NCI-H2196 (cell line): ENCODE results near the gene GIMAP7.
"Not testable (repeated sequence)": the region's sequence is repeated elsewhere in the genome, so short reads cannot be mapped to it uniquely, and the experiment has no call there.

ENCODE experiments used
- DNase-seq: peaks from one replicate; lab custom pipeline; 2025; ENCODE audit not compliant: unreplicated experiment; lab: John Stamatoyannopoulos, UW

The GIMAP7 gene

DNA sequence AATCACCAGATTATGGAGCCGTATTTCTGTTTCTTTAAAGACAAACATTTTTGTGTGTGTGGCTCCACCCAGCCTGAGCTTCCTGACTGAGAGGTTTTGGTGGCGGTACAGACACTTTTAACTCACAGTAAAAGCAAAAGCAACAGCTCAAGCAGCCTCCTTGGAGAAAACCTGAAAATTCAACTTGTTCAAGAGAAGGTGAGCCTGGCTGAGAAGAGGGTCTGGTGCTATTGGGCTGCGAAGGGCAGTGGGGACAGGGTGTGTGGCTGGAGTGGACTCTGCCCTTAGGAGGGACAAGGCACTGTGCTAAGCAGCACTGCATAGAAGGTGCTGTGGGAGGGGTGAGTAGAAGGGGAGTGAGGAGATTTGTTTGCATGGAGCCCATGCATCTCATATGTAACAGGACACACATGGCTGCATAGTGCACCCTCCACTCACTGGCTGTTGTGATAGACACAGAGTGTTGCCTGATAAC, at the start of gene GIMAP7:
TSS of gene GIMAP7 (plus strand) at position 125 of the 475 bp plus-strand sequence. CDS start 5,103 bp downstream, outside the sequence.
- DNase-seq = no peak

DNA sequence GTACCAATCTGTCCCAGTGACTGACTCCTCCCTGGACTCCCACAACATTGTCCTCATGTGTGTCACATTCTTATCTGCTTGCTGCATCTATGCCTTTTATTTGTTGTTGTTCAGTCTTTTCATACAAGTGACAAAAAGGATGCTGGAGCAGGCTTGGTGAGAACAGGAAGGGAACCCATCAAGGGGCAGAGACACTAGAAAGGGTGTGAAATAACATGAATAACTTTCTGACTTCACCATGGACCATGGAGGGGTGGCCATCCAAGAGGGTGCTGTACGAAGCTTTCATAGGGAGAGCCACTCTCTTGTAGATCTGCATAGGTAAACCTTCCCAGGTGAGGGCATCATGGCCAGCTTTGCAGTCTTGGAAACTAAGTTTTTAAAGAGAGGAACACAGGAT, 49.7 kb upstream of the GIMAP7 start:
- DNase-seq = no peak

DNA sequence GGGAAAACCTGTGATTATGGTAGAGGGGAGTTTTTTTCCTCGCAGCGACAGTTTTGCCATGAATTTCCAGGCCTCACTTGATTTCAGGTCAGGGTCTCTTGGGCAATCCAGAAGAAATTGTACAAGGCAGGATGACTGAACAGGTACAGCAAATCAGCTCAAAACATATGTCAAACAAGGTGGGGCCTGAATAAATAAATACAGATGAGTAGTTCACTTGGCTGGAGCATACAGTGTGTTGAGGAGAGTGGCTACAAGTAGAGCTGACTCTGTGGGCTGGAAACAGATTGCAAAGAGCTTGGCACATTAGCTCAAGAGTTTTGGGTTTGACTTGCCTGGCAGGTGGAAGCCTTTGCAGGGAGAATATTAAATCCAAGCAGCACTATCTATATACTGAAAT, 49.3 kb upstream of the GIMAP7 start:
- no peak for DNase-seq

DNA sequence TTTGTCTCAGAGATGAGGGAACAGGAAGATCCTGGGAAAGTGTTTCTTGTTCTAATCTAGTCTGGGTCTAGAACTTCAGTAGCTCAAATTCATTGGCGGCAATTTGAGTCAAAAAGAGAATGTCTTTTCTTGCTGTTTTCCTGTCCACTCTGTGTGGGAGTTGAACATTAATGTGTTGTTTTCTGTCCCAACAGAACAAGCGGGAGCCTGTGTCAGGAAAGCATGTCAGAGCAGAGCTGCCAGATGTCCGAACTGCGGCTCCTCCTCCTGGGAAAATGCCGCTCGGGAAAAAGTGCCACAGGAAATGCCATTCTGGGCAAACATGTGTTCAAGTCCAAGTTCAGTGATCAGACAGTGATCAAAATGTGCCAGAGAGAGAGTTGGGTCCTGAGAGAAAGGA, 48.2 kb upstream of the GIMAP7 start:
- DNase-seq = no peak

DNA sequence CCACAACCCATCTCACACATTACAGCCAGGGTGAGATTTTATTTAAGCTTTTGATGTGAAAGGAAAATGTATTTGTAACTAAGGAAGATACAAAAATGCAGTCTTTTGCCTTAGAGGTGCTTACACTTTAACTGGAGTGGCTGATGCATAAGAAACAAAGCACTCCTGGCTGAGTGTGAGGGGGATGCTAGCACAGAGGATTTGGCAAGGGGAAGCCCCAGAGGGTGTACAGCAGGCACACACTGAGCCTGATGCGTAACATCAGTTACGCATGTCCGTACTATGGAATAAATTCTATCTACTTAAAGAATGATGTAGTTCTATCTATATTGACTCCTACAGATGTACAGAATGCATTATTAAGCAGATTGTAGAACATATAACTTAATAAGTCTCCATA, 46.4 kb upstream of the GIMAP7 start:
- DNase-seq = no peak

DNA sequence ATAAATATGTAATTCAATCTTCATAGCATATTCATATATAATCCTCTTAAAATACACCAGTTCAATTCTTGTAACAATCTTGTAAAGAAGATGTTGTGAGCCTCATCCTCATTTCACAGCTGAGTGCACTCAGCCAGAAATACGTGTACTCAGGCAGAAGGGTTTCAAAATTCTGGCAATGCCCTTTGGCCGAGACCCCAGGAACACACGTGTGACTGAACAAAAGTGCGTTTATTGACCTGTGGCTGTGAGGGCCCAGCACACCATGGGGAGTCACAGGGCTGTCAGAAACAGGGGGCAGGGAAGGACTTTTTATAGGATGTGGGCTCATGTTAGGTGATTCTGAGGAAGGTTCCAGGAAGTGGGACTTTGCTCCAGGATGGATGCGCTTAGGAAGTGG, 42.8 kb upstream of the GIMAP7 start:
- DNase-seq = no peak

DNA sequence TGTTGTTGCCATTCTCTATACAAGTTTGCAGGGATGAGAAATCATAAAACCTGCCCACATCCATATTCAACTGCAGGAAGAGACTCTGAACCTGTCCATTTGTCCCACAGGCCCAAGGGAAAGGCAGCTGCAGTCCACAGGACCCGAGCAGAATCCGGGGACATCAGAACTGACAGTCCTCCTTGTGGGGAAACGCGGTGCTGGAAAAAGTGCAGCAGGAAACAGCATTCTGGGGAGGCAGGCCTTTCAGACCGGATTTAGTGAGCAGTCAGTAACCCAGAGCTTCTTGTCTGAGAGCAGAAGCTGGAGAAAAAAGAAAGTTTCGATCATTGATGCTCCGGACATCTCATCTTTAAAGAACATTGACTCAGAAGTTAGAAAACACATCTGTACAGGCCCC, 40.8 kb upstream of the GIMAP7 start:
- DNase-seq = no peak

DNA sequence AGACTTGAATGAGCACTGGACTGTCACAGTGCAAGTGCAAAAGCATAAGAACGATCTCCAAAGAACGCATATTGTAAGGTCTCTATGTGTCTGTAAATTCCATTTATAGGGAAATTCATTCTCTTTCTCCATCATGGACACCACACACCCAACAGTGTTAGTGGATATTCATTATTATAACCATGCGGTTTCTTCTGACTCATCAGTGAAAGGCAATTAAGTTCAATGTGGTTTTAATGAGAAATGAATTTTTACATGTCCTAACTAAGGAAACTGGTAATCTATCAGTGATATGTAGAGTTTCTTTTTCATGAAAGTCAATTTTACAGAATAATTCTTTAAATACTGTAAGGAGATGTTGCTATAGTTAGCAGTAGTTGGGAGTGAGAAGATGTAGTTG, 38.4 kb upstream of the GIMAP7 start:
- no peak for DNase-seq

DNA sequence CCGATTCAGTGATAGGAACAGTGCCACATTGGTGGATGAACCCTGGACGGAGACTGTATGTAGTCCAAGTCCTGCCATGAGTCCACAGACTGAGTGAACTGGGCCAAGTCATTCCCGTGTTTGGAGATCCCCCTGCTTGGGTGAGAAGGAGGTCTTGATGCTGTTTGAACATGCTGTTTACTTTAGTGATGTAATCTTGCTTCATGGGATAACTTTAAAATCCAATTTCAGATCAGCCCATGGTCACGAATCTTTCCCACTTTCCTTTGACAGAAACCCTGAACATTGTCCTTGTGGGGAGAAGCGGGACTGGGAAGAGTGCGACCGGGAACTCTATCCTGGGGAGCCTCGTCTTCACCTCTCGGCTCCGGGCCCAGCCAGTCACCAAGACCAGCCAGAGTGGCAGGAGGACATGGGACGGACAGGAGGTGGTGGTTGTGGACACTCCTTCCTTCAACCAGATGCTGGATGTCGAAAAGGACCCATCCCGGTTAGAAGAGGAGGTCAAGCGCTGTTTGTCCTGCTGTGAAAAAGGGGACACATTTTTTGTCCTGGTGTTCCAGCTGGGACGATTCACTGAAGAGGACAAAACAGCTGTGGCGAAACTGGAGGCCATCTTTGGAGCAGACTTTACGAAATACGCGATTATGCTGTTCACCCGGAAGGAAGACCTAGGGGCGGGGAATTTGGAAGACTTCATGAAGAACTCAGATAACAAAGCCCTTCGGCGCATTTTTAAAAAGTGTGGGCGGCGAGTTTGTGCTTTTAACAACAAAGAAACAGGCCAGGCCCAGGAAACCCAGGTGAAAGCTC, 37.6 kb upstream of the GIMAP7 start:
- no peak for DNase-seq

DNA sequence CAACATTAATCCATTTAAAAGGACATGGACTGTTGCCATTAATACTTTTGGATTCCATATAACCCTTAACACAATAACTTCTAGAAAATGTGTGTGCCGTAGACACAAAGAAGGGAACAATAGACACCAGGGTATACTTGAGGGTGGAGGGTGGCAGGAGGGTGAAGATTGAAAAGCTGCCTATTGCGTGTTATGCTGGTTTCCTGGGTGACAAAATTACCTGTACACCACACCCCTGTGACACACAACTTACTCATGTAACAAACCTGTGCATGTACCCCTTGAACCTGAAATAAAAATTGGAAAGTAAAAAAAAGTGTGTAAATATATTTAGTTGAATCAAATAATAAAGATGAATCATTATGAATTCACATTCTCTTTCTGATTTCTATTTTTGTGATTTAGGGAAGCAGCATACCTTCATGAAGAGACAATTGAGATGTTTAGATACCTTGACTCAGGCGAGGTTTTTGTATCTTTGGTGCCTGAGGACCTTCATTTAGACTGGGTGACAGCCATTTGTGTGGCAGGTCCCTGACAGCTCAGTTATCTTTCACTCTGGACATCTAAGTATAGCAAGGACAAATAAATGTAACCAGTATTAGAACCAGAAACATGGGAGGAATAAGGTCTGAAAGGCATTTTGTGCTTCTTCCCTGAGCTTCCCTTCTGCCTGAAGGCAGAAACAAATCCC, 35.5 kb upstream of the GIMAP7 start:
- no peak for DNase-seq

DNA sequence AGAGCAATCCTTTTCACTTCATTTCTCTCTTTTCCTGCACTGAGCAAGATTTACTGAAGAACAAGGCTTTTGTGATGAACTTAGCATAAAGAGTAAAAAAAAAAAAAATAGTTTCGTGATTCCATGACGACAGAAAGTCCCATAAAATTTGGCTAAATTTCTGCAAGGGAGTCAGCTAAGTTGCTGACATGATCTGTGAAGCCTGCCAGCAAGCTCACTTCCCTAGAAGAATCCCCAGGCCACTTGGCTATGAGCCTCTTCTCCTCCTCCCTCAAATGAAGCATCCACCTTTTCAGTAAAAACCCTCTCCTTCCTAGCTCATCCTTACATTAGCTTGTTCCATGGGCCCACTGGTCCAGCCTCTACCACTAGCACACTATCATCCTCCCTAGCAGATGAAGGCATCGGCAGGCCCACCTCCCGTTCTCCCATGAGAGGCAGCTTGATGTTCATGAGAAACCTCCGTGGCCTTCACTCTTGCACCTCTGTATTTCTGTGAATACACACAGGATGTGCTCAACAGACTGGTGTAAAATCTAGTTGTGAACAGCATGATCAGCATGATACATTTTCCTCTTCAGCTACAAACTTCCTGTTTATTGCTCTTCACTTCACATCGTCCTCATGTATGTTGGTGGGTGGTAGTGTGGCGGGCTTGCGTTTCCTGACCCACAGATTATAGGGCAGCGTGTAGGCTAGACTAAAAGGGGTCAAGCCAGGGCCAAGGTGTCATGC, 33.3 kb upstream of the GIMAP7 start:
- DNase-seq = no peak

DNA sequence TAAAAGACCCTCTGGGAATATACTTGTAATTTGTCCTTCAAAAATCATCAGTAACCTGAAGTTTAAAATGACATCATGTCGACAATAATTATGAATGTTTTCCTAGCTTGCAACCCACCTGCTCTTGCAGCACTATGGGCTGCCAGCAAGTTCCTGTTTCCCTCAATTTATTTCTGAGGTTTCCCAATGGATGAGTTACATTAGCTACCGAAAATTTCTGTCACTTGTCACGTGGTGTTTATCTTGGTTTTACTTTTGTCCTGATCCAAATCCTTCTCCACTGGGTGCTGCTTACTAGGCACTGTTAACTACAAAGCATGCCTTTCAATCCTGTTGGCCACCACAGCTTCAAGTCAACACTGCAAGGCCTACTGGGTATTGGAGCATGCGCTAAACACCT, 32.8 kb upstream of the GIMAP7 start:
- DNase-seq = no peak

DNA sequence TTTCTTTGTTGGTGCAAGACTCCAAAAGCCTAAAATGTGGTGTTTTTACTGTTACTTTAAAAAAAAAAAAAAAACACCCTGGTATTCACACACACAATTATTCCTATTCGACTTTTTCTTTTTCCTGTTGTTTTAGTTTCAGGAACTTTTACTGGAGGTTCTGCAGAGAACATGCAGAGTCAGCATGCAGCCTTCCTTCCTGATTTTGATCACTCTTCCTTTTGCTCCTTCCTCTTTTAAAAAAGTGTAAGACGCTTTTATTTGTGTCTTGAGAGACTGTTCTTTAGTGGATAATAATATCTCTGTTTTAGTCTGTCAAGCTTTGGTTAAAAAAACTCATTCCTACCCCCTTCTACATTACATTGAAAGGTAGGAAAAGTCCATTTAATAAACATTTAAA, 31.2 kb upstream of the GIMAP7 start:
- DNase-seq = not testable (repeated sequence)

DNA sequence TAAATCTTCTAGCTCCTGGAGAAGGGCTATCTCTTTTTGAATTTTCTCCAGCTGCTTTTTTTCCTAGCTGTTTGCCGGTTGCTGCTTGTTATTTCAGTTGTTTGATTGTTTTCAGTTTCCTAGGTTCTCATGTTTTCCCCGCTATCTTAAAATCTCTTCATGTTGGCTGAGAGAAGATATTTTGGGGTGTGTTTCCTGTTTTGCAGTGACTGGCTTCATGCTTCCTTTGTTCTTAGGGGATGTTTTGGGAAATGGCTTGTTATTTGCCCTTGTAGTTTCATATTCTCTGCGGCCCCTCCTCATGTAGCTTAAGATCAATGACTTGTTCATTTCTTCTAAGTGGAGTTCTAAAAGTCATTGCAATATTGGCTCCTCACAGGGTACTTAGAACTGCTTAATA, 30.6 kb upstream of the GIMAP7 start:
- not testable (repeated sequence) for DNase-seq

DNA sequence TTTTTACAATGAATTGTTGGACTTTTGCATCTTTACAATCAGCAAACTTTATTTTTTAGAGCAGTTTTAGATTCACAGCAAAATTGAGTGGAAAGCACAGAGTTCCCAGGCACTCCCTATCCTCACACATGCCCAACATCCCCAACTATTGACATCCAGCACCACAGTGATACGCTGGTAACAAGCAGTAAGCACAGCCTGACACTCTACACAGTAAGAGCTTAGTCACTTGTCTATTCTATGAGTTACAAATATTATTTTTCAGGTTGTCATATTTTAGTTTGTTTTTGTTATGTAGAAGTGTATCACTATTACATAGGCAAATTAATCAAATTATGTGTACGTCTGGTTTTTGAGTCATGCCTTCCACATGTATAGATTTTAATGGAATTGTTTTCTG, 27.0 kb upstream of the GIMAP7 start:
- no peak for DNase-seq

DNA sequence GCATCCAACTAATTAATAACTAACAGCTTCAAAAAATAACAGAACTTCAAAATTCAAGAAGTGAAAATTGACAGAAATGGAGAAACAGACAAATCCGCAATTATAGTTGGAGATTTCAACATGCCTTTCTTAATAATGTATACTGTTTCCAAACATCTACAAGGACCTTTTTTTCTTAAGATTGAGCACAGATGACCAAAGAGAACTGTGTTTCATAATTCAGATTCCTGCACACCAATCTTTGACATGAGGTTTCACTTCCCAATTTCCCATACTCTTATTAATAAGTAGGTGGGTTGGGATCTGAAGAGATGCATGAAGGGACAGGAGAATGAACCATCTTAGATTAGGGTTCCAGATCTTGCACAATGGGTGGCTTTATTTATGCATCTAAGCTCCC, 24.9 kb upstream of the GIMAP7 start:
- DNase-seq = no peak

DNA sequence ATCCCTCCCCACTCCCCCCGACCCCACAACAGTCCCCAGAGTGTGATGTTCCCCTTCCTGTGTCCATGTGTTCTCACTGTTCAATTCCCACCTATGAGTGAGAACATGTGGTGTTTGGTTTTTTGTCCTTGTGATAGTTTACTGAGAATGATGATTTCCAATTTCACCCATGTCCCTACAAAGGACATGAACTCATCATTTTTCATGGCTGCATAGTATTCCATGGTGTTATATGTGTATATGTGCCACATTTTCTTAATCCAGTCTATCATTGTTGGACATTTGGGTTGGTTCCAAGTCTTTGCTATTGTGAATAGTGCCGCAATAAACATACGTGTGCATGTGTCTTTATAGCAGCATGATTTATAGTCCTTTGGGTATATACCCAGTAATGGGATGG, 21.2 kb upstream of the GIMAP7 start:
- DNase-seq = not testable (repeated sequence)

DNA sequence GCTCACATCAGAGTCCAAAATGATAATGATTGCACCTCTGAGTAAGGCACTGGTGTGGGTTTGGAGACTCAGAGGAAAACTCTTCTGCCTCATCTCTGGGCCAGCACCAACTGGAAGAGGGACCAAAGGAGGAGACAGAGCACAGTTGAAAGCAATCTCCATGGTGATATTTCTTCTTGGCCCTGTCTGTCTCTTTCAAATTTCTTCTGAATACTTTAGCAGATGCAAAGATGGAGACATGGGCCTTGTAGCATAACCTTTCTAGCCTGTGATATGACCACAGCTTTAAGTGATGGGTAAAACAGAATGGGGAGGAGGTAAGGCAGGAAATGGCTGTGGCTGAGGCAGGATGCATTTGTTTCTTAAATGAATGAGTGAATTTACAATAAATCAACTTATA, 12.2 kb upstream of the GIMAP7 start:
- no peak for DNase-seq

DNA sequence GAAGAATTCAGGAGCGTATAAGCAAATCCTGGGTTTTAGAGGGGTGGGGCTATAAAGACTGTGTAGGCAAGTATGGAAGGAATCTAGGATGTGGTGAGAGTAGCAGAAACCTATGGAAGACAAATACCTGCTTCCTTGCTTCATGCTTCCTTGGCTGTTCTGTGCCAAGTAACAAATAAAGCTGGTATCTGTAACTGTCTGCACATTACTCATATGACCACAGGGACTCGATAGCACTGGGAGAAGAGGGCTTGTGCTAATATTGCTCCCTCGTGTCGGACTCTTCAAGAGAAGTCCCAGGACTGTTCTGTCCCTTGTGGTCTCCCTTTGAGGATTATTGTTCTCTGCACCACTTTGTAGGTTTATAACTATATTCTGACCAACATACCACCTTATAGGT, 11.5 kb upstream of the GIMAP7 start:
- DNase-seq = no peak

DNA sequence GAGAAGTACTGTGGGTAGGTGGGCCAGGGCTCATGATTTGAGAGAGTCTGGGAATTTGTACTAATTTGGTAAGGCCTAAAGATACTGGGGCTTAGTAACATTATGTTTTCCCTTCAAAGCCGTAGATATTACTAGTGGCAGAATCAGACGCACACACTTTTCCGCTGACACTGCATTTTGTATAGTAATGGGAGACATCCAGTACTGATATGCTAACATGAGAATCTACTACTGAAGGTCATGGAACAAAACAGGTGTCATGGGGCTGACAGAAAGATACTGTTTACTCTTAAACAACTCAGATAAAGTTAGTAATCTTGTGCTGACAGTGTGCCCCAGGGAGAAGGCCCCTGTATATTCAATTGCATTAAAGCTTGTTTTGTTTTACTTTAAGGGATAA, 11.1 kb upstream of the GIMAP7 start:
- no peak for DNase-seq

DNA sequence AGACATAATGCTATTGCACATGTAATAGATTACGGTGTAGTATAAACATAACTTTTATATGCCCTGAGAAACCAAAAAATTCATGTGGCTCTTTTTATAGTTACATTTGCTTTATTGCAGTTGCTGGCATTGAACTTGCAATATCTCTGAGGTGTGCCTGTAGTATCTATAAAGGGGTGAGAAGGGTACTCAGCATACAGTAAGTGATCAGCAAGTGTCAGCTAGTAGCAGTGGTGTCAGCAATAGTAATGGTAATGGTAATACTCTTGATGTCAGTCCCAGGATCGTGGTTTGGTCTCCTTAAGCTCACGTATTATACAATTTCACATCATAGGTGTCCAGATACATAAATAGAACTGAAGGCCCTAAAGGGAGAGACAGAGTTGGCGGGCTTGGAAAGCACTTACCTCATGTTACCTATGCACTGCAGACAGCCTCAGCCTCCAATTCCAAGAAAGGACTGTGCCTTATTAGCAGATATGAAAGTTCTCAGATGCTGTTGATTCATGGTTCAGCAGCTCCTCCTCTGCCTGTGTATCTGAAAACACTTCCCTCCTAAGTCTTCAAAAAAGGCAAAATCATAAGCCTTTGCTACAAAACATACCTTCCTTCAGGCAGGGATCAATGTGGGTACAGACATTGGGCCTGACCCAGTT, 6.6 kb upstream of the GIMAP7 start:
- DNase-seq = no peak
